Stimulated activated CD4-positive, alpha-beta T cell treated with anti-CD3 and anti-CD28 coated beads, Interleukin-1b, Interleukin-23, amount 100 ng/mL, for 4 hours (primary cell): ENCODE measurements around the gene BCAS1.
"Not testable (repeated sequence)": the region's sequence is repeated elsewhere in the genome, so short reads cannot be mapped to it uniquely, and the experiment has no call there.

Source experiments
- DNase-seq, 2 donors: peaks; one replicate each; pipeline ENCODE4 v3.0.0-alpha.2; 2020; ENCODE audit warnings: low read depth in 2 of 2

Gene BCAS1

GRCh38 chr20:53986037-53986650, 84.2 kb downstream of the BCAS1 start:
- DNase-seq = no peak

GRCh38 chr20:53985150-53985518, 85.3 kb downstream of the BCAS1 start:
- no peak for DNase-seq

DNA sequence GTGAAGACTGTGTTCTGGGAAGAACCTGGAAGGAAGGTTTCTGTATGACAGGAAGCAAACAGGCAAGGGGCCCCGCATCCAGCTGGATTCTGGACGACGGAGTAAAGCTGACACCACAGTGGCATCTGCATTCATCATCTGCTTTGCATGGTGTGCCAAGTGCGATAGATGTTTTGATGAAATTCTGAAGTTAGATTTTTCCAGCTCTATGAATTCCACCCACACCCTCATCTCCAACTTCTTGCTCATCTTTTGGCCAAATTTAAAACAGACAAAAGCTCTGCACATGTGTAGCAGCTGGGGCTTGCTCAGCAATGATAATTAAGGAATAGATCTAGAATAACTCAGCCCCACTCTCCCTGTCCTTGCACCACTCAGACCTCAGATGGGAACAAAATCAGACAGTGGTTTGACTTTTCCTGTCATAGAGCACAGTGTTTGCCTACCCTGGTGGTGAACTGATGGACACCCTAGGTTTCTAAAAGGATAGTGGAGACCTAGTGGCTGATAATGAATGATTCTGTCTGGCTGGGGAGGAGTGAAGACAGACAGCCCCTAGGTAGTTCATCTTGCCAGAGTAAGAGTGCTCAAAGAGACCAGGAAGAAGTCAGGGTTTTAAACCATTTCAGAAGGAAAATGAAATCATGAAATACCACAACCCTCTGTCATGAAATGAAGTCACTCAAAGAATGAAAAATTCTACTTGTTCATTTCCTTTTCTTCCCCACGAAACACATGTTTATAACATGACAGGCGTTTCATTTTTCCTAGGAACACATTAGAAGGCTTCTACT, 85.8 kb downstream of the BCAS1 start:
- no peak for DNase-seq

DNA sequence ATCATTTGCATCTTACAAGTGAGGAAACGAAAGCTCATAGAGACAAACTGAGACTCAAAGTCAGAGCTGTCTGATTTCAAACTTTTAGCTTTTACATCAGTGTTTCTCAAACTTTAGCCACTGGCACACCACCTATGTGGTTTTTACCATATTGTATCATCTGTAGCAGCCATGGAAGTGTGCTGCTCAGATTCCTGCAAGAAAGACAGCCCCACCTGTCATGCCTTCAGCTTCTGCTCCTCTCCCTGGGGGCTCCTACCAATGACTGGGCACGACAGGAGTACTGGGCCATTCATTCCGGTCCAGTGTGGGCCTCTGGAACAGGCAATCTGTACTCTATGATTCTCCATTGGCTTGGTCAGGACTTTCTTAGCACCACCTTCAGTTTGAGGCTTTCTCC, 87.0 kb downstream of the BCAS1 start:
- DNase-seq = no peak

GRCh38 chr20:53982624-53983023, 87.8 kb downstream of the BCAS1 start:
- DNase-seq = no peak

DNA sequence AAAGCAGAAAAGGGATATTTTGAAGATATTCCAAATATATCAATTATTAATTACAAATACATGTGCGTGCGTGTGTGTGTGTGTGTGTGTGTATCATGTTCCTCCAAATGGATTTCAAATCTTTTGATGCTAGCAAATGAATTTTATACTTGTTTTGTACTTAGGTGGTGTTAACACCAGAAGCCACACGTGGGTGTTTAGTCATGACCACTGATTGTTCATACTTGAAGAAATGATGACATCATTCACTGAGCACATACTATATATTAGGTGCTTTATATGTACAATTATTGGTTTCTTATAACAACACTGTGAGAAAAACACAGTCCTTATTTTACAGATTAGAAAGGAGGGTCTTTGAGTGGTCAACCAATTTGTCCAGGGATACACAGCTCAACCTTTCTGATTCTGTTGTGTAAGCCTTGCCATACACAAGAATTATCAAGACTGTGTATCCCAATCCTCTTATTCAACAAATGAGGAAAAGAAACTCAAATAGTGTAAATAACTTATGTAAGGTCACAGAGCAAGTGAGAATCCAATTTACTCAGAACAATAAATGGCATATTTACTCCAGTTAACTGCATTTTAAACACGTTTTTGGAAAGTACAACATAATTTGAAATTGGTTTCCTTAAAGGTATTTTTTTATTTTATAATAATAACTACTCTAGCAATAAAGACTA, 88.5 kb downstream of the BCAS1 start:
- DNase-seq = no peak

DNA sequence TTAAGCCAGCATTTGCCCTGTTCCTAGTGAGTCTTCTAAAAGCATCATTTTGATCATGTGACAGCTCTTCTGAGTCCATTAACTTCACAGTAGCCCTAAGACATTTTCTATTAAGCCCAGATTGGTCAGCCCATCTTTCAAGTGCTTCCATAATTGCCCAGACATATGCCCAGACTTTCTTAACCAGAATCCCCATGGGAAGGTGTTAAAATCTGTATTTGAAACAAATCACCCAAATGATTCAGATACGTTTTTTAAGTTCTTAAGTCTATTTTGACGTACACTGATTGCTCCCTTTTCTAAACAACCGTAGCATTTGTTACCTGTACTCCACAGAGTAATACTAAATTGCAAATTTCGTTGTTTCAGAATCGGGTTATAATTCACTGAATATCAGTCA, 89.3 kb downstream of the BCAS1 start:
- DNase-seq = no peak

GRCh38 chr20:53980031-53980465, 90.3 kb downstream of the BCAS1 start:
- DNase-seq = no peak

DNA sequence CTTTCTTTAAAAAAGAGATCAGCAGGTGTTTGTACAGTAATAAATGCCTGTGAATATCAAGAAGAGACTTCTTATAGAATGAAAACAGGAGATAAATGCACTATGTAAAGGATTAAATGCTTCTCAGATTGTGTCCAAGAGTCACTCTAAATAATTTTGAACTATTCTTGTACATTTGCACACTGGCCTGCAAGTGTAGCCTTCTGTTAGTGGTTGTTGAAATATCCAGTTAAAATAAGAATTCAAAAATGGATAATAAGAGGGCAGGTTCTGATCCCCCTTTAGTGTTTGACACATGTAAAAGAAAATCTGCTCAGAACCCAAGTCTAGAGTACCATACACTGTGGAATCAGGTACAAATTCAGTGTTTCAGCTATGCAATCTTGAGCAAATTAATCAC, 91.9 kb downstream of the BCAS1 start:
- DNase-seq = no peak

DNA sequence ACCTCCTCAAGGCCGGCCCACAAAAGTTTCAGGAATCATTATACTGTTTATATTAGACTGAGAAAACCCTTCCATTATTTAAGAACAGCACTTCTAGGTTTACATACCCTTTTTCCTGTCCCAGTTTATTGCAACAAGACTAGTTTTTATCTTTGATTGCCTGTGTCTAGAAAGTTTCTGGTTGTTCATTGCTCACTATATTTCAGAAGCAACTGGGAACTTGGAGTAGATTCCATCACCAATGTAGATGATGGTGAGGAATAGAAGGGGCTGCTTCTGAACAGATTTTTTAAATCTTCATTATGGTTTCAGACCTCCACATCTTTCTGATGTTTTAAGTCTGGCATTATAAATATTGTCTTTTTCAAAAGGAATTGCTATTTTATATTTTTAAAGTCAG, 93.0 kb downstream of the BCAS1 start:
- no peak for DNase-seq

- DNase-seq = no peak
Observed at GRCh38 chr20:53975761-53976160, 94.6 kb downstream of the BCAS1 start.

GRCh38 chr20:53974785-53975555, 95.4 kb downstream of the BCAS1 start:
- no peak for DNase-seq

DNA sequence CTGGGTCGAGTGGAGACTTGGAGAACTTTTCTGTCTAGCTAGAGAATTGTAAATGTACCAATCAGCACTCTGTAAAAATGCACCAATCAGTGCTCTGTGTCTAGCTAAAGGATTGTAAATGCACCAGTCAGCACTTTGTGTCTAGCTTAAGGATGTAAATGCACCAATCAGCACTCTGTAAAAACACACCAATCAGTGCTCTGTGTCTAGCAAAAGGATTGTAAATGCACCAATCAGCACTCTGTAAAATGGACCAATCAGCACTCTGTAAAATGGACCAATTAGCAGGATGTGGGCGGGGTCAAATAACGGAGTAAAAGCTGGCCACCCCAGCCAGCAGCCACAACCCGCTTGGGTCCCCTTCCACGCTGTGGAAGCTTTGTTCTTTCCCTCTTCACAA, 96.5 kb downstream of the BCAS1 start:
- not testable (repeated sequence) for DNase-seq

GRCh38 chr20:53972179-53972578, 98.2 kb downstream of the BCAS1 start:
- no peak for DNase-seq

- DNase-seq = no peak
Observed at GRCh38 chr20:53971096-53971683, 99.2 kb downstream of the BCAS1 start.

- no peak for DNase-seq
Observed at GRCh38 chr20:53970232-53970631, 100.2 kb downstream of the BCAS1 start.

DNA sequence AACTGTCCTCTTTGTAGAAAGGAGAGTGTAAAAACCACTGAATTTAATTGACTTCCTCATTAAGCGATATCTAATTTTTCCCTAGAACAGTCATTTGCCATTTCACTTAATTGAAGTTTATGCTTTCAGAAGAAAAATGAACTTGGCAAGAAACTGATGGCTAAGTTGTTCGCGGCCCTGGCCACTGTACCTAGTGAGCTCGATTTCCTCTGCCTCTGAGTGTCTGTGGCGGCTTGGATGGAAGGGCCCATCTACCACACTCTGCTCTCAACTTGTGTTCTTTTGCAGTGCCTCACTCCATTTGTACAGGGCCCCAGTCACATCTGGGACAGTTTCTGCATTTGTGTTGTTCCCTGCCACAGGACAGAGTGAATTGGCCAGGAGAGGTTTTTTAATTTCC, 102.9 kb downstream of the BCAS1 start:
- DNase-seq = no peak

- no peak for DNase-seq
Observed at GRCh38 chr20:53966774-53967398, 103.5 kb downstream of the BCAS1 start.

GRCh38 chr20:53964501-53965253, 105.7 kb downstream of the BCAS1 start:
- DNase-seq = no peak

DNA sequence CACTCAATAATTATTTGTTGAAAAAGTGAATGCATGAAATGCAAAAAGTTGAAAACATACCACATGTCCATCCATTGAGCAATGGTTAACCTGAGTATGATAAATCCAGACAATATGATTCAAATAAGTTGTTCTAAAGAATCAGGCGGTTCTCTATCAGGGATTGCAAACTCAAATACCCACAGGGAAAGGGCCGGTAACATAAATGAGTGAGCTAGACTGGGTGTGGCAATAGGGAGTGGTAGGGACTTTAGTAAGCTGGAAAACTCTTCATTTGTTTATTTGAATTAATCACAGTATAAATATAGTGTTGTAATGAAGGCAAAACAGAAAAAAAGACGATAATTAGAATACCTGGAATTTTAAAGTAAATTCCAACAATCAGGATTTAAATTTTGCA, 106.3 kb downstream of the BCAS1 start:
- DNase-seq = no peak

- no peak for DNase-seq
Observed at GRCh38 chr20:53963635-53964034, 106.8 kb downstream of the BCAS1 start.
